Endodermal cell (in vitro differentiated cells): ENCODE data around the gene SLAIN1. TPM values are rescaled to one million over a fixed set of nuclear protein-coding genes. Genes with fewer than 3 reads are reported as not detected.

ENCODE experiments used
- DNase-seq: peaks from one replicate; pipeline ENCODE4 v3.0.0-alpha.2; 2017
- H3K27ac ChIP-seq: 2 replicates; pipeline ENCODE4 v1.5.1; 2013; ENCODE audit warnings: mild to moderate bottlenecking, low read depth, low read length, moderate library complexity
- H3K27me3 ChIP-seq: 2 replicates; pipeline ENCODE4 v1.6.1; 2013; ENCODE audit warnings: mild to moderate bottlenecking, low read length, moderate library complexity; ENCODE audit not compliant: insufficient read depth, control insufficient read depth, poor library complexity, severe bottlenecking
- H3K36me3 ChIP-seq: 2 replicates; pipeline ENCODE4 v1.7.0; 2013; ENCODE audit warnings: mild to moderate bottlenecking, low read length, moderate library complexity; ENCODE audit not compliant: control insufficient read depth, insufficient read depth
- H3K4me1 ChIP-seq: one replicate; pipeline ENCODE4 v1.7.0; 2013; ENCODE audit warnings: low read length; ENCODE audit not compliant: control insufficient read depth, insufficient read depth
- H3K4me3 ChIP-seq: 2 replicates; pipeline ENCODE4 v1.5.1; 2013; ENCODE audit warnings: mild to moderate bottlenecking, low read length, moderate library complexity
- H3K9ac ChIP-seq: 2 replicates; pipeline ENCODE4 v1.6.1; 2013; ENCODE audit warnings: mild to moderate bottlenecking, low read length, moderate library complexity; ENCODE audit not compliant: poor library complexity, severe bottlenecking; ENCODE audit errors: extremely low read depth
- H3K9me3 ChIP-seq: 2 replicates; pipeline ENCODE4 v1.6.1; 2013; ENCODE audit warnings: mild to moderate bottlenecking, low read length, moderate library complexity; ENCODE audit not compliant: control insufficient read depth
- H3K27ac Mint-ChIP-seq: 2 replicates; pipeline ENCODE4 v1.8.0; 2020; ENCODE audit warnings: mixed read lengths
- H3K27me3 Mint-ChIP-seq: 2 replicates; pipeline ENCODE4 v1.8.0; 2021; ENCODE audit warnings: mild to moderate bottlenecking, mixed read lengths; ENCODE audit not compliant: insufficient read depth
- H3K36me3 Mint-ChIP-seq: 2 replicates; pipeline ENCODE4 v1.8.0; 2020; ENCODE audit warnings: low read depth, mixed read lengths
- H3K4me1 Mint-ChIP-seq: 2 replicates; pipeline ENCODE4 v1.8.0; 2020; ENCODE audit warnings: mixed read lengths
- H3K4me3 Mint-ChIP-seq: 2 replicates; pipeline ENCODE4 v1.8.0; 2020; ENCODE audit warnings: mild to moderate bottlenecking, moderate library complexity, mixed read lengths
- H3K9me3 Mint-ChIP-seq: 2 replicates; pipeline ENCODE4 v1.8.0; 2020; ENCODE audit warnings: mild to moderate bottlenecking, mixed read lengths
- CTCF ChIP-seq: fragments of 200-600 bp; sonication (generic); conservative IDR thresholded peaks from 2 replicates; pipeline ENCODE4 v1.5.0; 2021; ENCODE audit warnings: antibody characterized with exemption, mild to moderate bottlenecking
- WGBS, 2 experiments: methylation state at CpG; one replicate each; pipeline versions ENCODE4 v1.1.5 to v1.1.7; 2013; ENCODE audit warnings: missing lambda C conversion rate in 2 of 2, mixed read lengths in 1 of 2; ENCODE audit not compliant: insufficient coverage in 1 of 2, insufficient read length in 1 of 2; 5-methylcytosine and 5-hydroxymethylcytosine counted together
- total RNA-seq, 2 donors: library from RNA; stranded (reverse); fragmentation: NEBNext Ultra II Directional in 1 of 2; extraction: Animal tissue kit (Norgen Biotek cat#: 25700) in 1 of 2; gene quantifications; 2 replicates in 1 of 2; 3 replicates in 1 of 2; pipeline ENCODE4 v1.2.1, GENCODE V29; 2021

SLAIN1 gene
- total RNA-seq, 2 donors from 2014 or later, result 24.0 to 25.7 TPM

- TF ChIP-seq CTCF, result no peak
- H3K27ac Mint-ChIP-seq, result no peak overlapping the region
- no peak overlapping the region for H3K4me3 Mint-ChIP-seq
- 84 to 93% methylated on average over 4 to 5 of the region's 5 CpGs for WGBS, 2 experiments
- H3K4me3 ChIP-seq, result no peak overlapping the region
- H3K36me3 Mint-ChIP-seq, result no peaks in the 10 kb centered on the region
- H3K27ac ChIP-seq, result no peak overlapping the region
- DNase-seq, result no peak
- no peaks in the 10 kb centered on the region for H3K4me1 Mint-ChIP-seq
- no peaks in the 10 kb centered on the region for H3K36me3 ChIP-seq
- no peaks in the 10 kb centered on the region for H3K27me3 ChIP-seq
- H3K9ac ChIP-seq, result no peak overlapping the region
- H3K4me1 ChIP-seq, result no peaks in the 10 kb centered on the region
- H3K27me3 Mint-ChIP-seq, result no peaks in the 10 kb centered on the region
- peaks cover 5% of the 10 kb centered on the region for H3K9me3 Mint-ChIP-seq
- peaks cover 6% of the 10 kb centered on the region for H3K9me3 ChIP-seq
Observed at GRCh38 chr13:77678691-77679235, 18.7 kb upstream of the SLAIN1 start.

GRCh38 chr13:77687799-77688198 lies 9.7 kb upstream of the SLAIN1 start:
- no peak overlapping the region for H3K27ac ChIP-seq
- no peak overlapping the region for H3K4me3 ChIP-seq
- Mint-ChIP-seq H3K4me1 (no peaks in the 10 kb centered on the region), H3K27ac (no peak overlapping the region), H3K27me3 (no peaks in the 10 kb centered on the region), H3K4me3 (no peak overlapping the region), H3K9me3 (no peaks in the 10 kb centered on the region), H3K36me3 (no peaks in the 10 kb centered on the region)
- no peaks in the 10 kb centered on the region for H3K36me3 ChIP-seq
- no peak overlapping the region for H3K9ac ChIP-seq
- no peaks in the 10 kb centered on the region for H3K27me3 ChIP-seq
- no peaks in the 10 kb centered on the region for H3K4me1 ChIP-seq
- no peak for DNase-seq
- TF ChIP-seq CTCF, result no peak
- WGBS, 2 experiments, result 86 to 100% methylated on average over 1 to 2 of the region's 2 CpGs
- H3K9me3 ChIP-seq, result no peaks in the 10 kb centered on the region

GRCh38 chr13:77691871-77692270 lies 5.6 kb upstream of the SLAIN1 start:
- WGBS, 2 experiments, result 88% methylated on average over 1 of the region's 1 CpG; no CpG with 5 or more reads in 1 of the 2 experiments
- no peak overlapping the region for H3K4me3 Mint-ChIP-seq

More at GRCh38 chr13:77691871-77692270, 5.6 kb upstream of the SLAIN1 start:
- H3K27me3 Mint-ChIP-seq, result peaks cover 17% of the 10 kb centered on the region
- no peak for DNase-seq
- no peaks in the 10 kb centered on the region for H3K36me3 Mint-ChIP-seq
- peaks cover 10% of the 10 kb centered on the region for H3K27me3 ChIP-seq
- H3K36me3 ChIP-seq, result no peaks in the 10 kb centered on the region
- no peak overlapping the region for H3K27ac Mint-ChIP-seq
- no peak overlapping the region for H3K27ac ChIP-seq
- no peaks in the 10 kb centered on the region for H3K9me3 ChIP-seq
- H3K4me1 ChIP-seq, result no peaks in the 10 kb centered on the region
- H3K4me1 Mint-ChIP-seq, result peaks cover 6% of the 10 kb centered on the region
- H3K9ac ChIP-seq, result no peak overlapping the region
- H3K4me3 ChIP-seq, result no peak overlapping the region
- no peaks in the 10 kb centered on the region for H3K9me3 Mint-ChIP-seq
- no peak for TF ChIP-seq CTCF
